Vagina (tissue), 2 donors: ENCODE measurements around the gene CROT.

Source experiments
- CTCF ChIP-seq, 3 experiments: fragments of 450-650 bp in 2 of 3; fragments of 200-600 bp in 1 of 3; sonication (generic) in 1 of 3; IDR thresholded peaks; one replicate each; pipeline ENCODE4 v1.5.1; 2017 to 2019; ENCODE audit warnings: antibody characterized with exemption in 3 of 3, mild to moderate bottlenecking in 2 of 3, moderate library complexity in 2 of 3
- POLR2A ChIP-seq, 2 donors: fragments of 450-650 bp; IDR thresholded peaks; one replicate each; pipeline ENCODE4 v1.6.1; 2017; ENCODE audit warnings: antibody characterized with exemption in 2 of 2, mild to moderate bottlenecking in 2 of 2, moderate library complexity in 2 of 2
- POLR2AphosphoS5 ChIP-seq, 2 donors: sonication (generic); formaldehyde crosslinking; IDR thresholded peaks; one replicate each; pipeline ENCODE4 v1.9.0; 2017; ENCODE audit warnings: antibody characterized with exemption in 2 of 2, mild to moderate bottlenecking in 2 of 2, low read depth in 1 of 2; ENCODE audit not compliant: insufficient read depth in 1 of 2

GRCh38 chr7:87341441-87341840 is 4.0 kb upstream of the CROT start:
- TF ChIP-seq CTCF (IDR thresholded peaks at IDR 0.05) (no peak), POLR2AphosphoS5 (IDR thresholded peaks at IDR 0.05; ENCODE audit: insufficient read depth in 1 of 2, low read depth in 1 of 2) (no peak), POLR2A (IDR thresholded peaks at IDR 0.05) (no peak)
